Lower leg skin (tissue), 3 donors: ENCODE results near the gene SNRPD3.
"Not testable (repeated sequence)": the region's sequence is repeated elsewhere in the genome, so short reads cannot be mapped to it uniquely, and the experiment has no call there.

Source experiments
- POLR2A ChIP-seq, 2 donors: fragments of 450-650 bp; IDR thresholded peaks; one replicate each; pipeline ENCODE4 v1.6.1; 2016 to 2017; ENCODE audit warnings: antibody characterized with exemption in 2 of 2, mild to moderate bottlenecking in 1 of 2, moderate library complexity in 1 of 2
- TF ChIP-seq, protein P1 (sequence below), 3 donors: fragments of 450-650 bp; IDR thresholded peaks; one replicate each; pipeline ENCODE4 v1.5.1; 2016; ENCODE audit warnings: antibody characterized with exemption in 3 of 3, mild to moderate bottlenecking in 3 of 3, moderate library complexity in 2 of 3

DNA sequence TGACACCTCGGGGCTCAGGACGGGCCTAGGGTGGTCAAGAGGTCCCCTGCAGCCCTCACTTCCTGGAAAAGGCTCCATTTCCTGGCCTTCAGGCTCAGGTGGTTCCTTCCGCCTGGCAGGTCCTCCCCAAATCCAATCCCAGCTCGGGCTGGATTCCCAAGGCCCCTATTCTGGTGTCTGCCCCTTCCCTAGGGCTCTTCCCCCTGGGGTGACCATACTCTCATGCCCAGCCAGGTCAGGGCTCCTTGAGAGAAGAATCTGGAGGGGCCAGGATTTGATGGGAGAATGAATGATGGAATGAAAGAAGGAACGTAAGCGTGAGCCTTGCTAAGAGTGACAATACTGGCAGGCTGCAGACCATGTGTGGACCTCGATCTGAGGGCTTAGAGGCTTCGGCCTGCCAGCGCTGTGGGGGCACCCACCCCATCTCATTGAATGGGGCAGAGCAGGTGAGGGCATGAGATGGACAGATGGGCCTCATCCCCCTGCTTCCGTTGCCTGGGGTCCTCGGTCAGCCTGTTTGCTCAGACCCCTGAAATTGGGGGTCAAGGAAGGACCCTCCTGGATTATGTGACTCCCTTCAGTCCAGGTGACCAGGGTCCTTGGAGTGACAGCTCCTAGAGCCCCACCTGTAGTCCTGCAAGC, 46.4 kb downstream of the SNRPD3 start:
- TF ChIP-seq, protein P1, sequence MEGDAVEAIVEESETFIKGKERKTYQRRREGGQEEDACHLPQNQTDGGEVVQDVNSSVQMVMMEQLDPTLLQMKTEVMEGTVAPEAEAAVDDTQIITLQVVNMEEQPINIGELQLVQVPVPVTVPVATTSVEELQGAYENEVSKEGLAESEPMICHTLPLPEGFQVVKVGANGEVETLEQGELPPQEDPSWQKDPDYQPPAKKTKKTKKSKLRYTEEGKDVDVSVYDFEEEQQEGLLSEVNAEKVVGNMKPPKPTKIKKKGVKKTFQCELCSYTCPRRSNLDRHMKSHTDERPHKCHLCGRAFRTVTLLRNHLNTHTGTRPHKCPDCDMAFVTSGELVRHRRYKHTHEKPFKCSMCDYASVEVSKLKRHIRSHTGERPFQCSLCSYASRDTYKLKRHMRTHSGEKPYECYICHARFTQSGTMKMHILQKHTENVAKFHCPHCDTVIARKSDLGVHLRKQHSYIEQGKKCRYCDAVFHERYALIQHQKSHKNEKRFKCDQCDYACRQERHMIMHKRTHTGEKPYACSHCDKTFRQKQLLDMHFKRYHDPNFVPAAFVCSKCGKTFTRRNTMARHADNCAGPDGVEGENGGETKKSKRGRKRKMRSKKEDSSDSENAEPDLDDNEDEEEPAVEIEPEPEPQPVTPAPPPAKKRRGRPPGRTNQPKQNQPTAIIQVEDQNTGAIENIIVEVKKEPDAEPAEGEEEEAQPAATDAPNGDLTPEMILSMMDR (IDR thresholded peaks at IDR 0.05), result not testable (repeated sequence)
- not testable (repeated sequence) for TF ChIP-seq POLR2A (IDR thresholded peaks at IDR 0.05)
